HL-60 (cell line): ENCODE data around the gene SIGLEC14.
A peak's percentile ranks its signal among the peaks of the same experiment; 100 is the strongest.

ENCODE experiments used
- DNase-seq, 2 experiments: peaks; one replicate each; pipeline ENCODE4 v3.0.0-alpha.2; 2010 to 2020; ENCODE audit warnings: low read depth in 1 of 2, low spot score in 1 of 2
- H3K27ac ChIP-seq: fragments of 250-450 bp; sonication (Bioruptor Pico); replicated peaks from 2 replicates; pipeline ENCODE4 v1.5.1; 2020; ENCODE audit warnings: mild to moderate bottlenecking, moderate library complexity
- H3K27me3 ChIP-seq: fragments of 250-450 bp; sonication (Bioruptor Pico); 2 replicates; pipeline ENCODE4 v1.5.1; 2021; ENCODE audit warnings: mild to moderate bottlenecking, moderate library complexity; ENCODE audit not compliant: insufficient read depth, poor library complexity, severe bottlenecking
- H3K4me3 ChIP-seq: replicated peaks from 2 replicates; pipeline ENCODE4 v1.5.1; 2011; ENCODE audit warnings: mild to moderate bottlenecking, control low read depth, low read length; ENCODE audit not compliant: insufficient read depth
- CTCF ChIP-seq: IDR thresholded peaks from one replicate; pipeline ENCODE4 v1.5.1; 2011; ENCODE audit warnings: low read length, control low read depth, inconsistent platforms; ENCODE audit not compliant: insufficient read depth
- GABPA ChIP-seq: IDR thresholded peaks from 2 replicates; pipeline ENCODE4 v1.6.1; 2012; ENCODE audit warnings: low read depth
- POLR2AphosphoS5 ChIP-seq: IDR thresholded peaks from 2 replicates; pipeline ENCODE4 v1.6.1; 2012; ENCODE audit warnings: low read depth
- REST ChIP-seq: IDR thresholded peaks from 2 replicates; pipeline ENCODE4 v1.6.1; 2012; ENCODE audit warnings: low read depth; ENCODE audit not compliant: insufficient replicate concordance
- SPI1 ChIP-seq: IDR thresholded peaks from 2 replicates; pipeline ENCODE4 v1.6.1; 2012; ENCODE audit warnings: low read depth, mild to moderate bottlenecking, borderline replicate concordance

The SIGLEC14 gene

GRCh38 chr19:51647318-51647717 is 693 bp upstream of the SIGLEC14 start:
- H3K4me3 ChIP-seq, result no peak overlapping the region
- TF ChIP-seq POLR2AphosphoS5, result no peak
- TF ChIP-seq REST, result no peak
- TF ChIP-seq GABPA, result no peak
- no peak for TF ChIP-seq CTCF
- TF ChIP-seq SPI1, result no peak
- H3K27me3 ChIP-seq, result no peaks in the 10 kb centered on the region
- H3K27ac ChIP-seq, result peak overlapping the region; percentile 62
- DNase-seq, result no peak

- Histone ChIP-seq H3K4me3 (peak overlapping the region; percentile 52), H3K27ac (peak overlapping the region; percentile 34), H3K27me3 (no peaks in the 10 kb centered on the region)
- TF ChIP-seq GABPA (no peak), SPI1 (peak; percentile 92), CTCF (no peak), REST (peak; percentile 80), POLR2AphosphoS5 (no peak)
- peak in 1 of 2 experiments; percentile 67 for DNase-seq
These were observed 1.9 kb downstream of the SIGLEC14 start for GRCh38 chr19:51644636-51645271.

GRCh38 chr19:51641648-51642047 is 5.0 kb downstream of the SIGLEC14 start:
- Histone ChIP-seq H3K27ac (no peak overlapping the region), H3K27me3 (no peaks in the 10 kb centered on the region), H3K4me3 (no peak overlapping the region)
- no peak for DNase-seq
- no peak for TF ChIP-seq CTCF

GRCh38 chr19:51640386-51640785 is 6.2 kb downstream of the SIGLEC14 start:
- Histone ChIP-seq H3K27ac (no peak overlapping the region), H3K27me3 (no peaks in the 10 kb centered on the region), H3K4me3 (no peak overlapping the region)
- TF ChIP-seq REST (no peak), POLR2AphosphoS5 (no peak), GABPA (no peak), CTCF (no peak), SPI1 (no peak)
- no peak for DNase-seq
